SK-MEL-5 (cell line): ENCODE data around the gene GPR107. TPM values are rescaled to one million over a fixed set of nuclear protein-coding genes. Genes with fewer than 3 reads are reported as not detected.
A peak's percentile ranks its signal among the peaks of the same experiment; 100 is the strongest.

Experiments
- DNase-seq: peaks from one replicate; pipeline ENCODE4 v3.0.0-alpha.2; 2016; ENCODE audit warnings: low read depth, low spot score
- in situ Hi-C: cut with HindIII; loops from 2 replicates; pipeline ENCODE4 v1.10.0; 2016; ENCODE audit warnings: low sequenced_read_pairs, high pct_unique_total_duplicates, low pct_unique_long_range_greater_than_20kb
- small RNA-seq, 2 experiments: library from RNA; depleted of rRNA; stranded (forward); fragments of <200 nt; gene quantifications; one replicate each; pipeline ENCODE3, GENCODE V24; 2014
- total RNA-seq: library from RNA; depleted of rRNA; stranded (reverse); fragments of >200 nt; shearing (Covaris generic); gene quantifications from 2 replicates; pipeline ENCODE4 v1.2.3, GENCODE V29; 2014; rRNA removed

GPR107 gene
- total RNA-seq, 1 experiment from 2014 or later: 26.1 TPM

DNA sequence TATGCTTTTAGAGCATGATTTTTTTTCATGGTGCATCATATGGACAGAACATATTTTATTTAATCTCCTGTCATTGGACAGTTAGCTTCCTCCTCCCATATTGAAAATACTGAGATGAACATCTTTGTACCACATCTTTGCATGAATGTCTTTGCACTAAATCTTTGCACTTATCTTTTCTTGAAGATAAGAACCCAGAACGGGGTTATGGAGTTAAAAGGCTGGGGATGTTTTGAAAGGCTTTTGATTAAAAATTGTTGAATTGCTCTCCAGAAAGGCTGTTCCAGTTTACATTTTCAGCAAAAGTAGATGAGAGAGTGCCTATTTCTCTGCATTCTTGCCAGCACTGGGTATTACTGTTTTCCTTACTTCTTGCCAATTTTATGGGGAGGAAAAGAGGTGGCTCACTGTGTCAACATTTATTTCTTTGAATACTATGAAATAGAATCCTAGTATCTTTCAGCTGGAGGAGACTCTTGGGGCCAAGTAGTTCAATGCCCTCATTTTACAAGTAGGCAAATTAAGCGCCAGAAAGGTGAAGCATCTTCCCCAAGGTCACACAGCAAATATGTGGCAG lies 125.7 kb downstream of the GPR107 start:
- DNase-seq: no peak
- in situ Hi-C loops: no loop called here

DNA sequence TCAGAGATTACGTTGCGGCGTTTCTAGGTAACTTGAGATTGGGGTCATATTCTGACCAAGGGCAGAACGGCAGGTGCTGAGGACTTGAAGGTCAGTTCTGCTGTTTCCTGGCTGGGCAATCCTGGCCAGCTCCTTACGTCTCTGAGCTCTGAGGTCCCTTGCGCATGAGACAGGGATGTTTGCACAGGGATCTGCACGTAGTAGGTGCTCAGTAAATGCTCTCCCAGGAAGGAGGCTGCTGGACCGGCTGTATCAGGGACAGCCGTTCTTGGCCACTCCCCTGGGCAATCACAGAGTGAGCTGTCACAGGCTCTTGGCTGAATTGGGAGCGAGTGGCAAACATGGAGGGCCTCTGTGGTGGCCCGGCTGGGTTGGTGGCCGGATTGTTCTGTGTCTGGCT lies 126.8 kb downstream of the GPR107 start:
- in situ Hi-C loops: no loop called here
- DNase-seq: no peak

DNA sequence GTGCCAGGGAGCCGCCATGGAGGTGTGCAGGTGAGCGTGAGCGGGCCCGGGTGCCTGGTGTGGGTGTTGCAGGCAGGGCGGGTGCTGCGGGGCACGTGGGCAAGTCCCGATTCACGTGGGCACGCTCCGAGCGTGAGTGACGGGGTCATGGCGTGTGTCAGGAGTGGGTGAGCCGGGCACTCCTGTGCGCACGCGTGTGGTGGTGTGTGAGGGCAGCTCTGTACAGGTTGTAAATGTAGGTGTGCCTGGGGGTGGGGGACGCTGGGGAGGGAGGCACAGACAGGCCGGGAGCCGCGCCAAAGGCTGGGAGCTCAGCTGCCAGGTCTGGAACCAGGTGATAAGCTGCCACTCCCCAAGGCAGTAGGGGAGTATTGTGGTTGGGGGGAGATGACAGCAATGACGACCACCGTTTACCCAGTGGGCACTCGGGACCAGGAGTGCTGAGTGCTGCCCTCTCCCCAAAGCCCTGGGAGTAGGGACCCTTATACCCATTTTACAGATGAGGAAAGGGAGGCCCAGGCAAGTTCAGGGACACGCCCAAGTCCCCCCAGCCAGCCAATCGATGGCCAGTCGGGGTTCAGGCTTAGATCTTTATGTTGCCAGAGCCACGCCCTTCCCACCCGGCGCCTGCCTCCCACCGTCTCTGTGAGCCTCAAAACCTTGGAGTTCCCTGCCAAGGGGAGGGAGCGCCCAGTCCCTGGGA lies 128.1 kb downstream of the GPR107 start:
- in situ Hi-C loops: no loop called here
- no peak for DNase-seq

DNA sequence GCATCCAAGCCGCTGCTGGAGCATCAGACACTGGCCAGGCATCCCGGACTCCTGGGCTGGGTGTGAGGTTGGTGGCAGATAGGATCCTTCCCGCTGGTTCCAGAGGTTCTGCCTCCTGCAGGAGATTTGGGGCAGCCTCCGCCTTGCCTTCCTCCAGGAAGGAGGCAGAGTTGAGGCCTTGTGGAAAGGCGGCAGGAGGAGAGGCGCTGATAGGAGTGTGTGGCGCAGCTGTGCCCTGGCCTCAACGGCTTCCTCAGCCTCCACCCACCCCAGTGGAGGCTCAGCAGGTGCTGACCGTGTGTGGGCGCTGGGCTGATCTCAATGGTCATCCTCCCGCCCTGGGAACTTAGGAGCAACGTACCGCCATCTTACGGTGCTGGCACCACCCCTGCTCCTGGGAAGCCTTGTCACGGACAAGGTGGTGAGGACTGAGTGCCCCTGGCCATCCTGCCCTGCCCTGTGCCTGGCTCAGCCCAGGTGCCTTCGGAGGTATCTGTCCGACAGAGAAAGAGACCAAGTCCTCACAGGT lies 128.7 kb downstream of the GPR107 start:
- in situ Hi-C loops: no loop called here
- no peak for DNase-seq

DNA sequence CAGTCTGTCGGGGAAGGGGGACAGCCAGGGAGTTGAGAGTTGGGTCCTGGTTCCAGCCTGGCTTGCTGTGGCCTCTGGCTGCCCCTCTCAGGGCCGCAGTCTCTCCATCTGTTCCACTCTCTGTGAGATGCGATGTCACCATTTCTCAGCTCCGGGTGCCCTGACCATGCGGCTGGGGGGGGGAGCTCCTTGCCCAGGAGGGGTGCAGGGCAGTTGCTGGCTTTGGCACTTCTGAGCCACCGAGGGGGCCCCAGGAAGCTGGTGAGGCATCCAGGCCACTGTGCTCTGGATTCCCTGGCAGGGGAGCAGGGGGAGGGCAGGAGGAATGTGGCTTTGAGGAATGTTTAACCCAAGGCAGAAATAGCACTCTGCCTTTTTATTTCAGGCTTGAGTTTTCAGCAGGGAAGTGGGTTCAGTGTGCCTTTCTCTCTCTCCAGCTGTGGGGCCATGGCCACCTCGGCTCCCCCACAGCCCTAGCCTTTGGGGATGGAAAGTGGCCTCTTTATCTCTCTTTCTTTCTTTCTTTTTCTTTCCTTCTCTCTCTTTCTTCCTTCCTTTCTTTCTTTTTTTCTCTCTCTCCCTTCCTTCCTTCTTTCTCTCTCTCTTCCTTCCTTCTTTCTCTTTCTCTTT lies 129.5 kb downstream of the GPR107 start:
- peak; percentile 33 for DNase-seq
- in situ Hi-C loops: no loop called here

DNA sequence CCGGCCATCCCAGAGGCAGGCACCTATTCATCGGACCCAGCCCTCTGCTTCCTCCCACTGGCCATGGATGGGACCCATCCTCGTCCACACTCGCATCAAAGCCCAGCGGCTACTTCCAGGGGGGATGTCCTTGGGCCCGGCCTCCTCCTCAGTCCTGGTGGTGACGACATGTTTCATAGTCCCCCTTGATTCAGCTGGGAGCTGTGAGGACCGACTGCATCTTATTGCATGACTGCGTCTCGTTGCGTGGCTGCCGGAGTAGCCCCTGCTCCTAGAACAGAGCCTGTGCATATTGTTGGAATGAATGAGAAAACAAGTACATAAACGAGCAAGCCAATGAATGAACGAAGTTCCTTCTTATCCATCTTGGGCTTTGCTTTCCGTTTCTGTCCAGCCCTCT lies 131.3 kb downstream of the GPR107 start:
- in situ Hi-C loops: no loop called here
- no peak for DNase-seq

DNA sequence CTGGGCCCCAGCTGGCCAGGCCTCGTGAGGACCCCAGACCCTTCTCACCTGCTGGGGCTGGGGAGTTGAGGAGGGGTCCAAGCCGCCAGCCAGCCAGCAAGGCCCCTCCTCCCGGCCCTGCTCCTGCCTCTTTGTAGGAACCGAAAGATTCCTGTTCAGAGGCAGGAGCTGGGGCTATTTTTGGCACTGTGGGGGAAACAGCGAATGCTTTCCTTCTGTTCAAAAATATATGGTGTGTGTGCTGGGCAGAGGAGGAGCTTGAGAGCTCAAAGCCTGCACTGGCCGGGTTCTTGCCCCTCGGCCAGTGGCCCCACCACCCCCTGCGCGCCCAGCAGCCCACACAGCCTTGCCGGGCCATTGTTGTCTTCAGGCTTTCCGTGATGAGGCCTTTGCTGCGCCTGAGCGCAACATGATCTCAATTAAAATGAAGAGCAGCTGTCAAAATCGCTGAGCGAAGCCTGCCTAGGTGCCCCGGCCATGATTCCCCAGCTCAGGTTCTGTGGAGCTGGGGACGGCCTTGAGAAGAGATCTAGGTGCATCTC lies 131.9 kb downstream of the GPR107 start:
- no peak for DNase-seq
- in situ Hi-C loops: no loop called here

DNA sequence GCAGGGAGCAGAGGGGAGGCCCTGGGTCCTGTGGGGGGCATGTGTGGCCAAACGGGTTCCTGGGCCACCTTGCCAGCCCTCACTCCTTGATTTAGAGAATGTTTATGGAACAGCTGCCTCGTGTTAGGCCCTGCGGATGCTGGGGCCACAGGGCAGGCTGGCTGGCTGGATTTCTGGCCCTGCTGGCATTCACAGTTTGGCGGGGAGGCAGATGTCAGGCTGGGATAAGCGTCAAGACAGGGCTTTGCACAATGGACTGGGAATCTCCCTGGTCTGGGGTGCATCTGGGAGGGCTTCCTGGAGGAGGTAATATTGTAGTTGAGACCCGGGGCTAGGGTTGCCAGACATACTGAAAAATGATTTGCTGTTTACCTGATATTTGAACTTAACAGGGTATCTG lies 132.3 kb downstream of the GPR107 start:
- in situ Hi-C loops: no loop called here
- no peak for DNase-seq

DNA sequence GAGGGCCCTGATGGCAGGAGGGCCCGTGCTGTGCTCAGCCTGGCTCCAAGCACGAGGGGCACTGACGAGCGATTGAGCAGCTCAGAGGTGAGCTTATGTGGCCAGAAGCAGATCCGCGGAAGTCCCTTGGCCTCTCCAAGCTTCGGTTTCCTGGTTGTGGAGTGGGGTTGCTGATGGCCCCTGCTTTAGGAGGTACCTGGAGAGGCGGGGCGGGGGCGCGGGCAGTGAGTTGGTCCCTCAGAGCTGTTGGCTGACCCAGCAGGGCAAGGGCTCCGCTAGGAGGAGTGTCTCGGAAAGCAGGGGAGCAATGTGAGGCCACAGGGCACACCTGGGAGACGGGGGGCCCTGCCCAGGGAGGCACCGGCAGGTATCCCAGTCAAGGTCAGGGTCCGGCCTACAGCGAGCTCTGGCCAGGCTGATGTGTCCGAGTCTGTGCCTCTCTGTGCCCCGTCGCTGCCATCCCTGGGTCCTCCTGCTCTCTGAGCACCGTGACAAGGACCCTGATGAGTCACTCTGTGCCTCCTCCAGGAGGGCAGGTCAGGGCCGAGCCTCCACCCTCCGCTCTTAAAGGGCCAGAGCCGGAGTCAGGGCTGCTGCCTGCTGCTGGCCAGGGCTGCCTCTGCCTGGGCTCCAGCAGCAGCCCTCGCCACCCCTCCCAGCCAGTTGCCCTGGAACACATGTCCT lies 133.3 kb downstream of the GPR107 start:
- peak; percentile 45 for DNase-seq
- in situ Hi-C loops: no loop called here

DNA sequence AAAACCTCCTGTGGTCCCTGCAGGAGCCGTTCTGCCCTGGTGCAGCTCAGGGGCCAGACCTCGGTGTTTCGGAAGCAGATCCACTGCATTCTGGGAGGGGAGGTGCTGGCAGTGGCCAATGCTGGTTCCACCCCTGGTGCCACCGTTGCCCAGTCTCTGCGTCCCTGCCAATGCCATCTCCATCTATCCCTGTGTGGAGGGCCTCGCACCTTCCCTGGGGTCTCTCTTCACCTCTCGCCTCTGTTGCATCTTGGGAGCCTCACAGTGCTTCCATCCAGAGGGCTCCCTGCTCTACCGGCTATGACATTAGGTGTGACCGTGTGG lies 133.8 kb downstream of the GPR107 start:
- in situ Hi-C loops: no loop called here

DNA sequence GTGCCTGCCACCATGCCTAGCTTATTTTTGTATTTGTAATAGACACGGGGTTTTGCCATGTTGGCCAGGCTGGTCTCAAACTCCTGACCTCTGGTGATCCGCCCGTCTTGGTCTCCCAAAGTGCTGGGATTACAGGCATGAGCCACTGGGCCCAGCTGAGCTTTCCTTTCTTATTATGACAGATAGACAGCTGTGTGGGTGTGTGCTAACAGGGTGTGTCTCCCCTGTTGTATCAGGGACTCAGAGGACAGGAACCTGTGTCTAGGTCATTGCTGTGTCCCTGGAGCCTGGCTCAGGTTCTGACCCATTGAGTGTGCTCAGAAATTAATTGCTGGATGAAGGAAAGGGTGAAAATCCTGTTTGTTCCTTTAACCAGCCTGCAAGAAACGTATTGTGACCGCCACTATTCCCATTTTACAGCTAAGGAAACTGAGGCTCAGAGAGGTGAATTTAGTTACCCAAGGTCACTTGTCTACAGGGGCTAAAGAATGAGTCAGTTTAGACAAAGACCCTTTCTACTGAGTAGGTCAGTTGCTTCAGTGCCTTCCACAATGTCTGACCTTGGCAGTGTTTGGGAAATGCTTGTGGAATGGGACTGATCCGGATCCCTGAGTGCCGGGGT lies 135.3 kb downstream of the GPR107 start:
- in situ Hi-C loops: no loop called here
- no peak for DNase-seq

More for the DNA sequence above, 133.8 kb downstream of the GPR107 start:
- no peak for DNase-seq

Small RNAs within 50 kb of the gene (small RNA-seq; reads per million reads assigned to genes)
- gene RF00019: 0 reads per million in 2 experiments

Other genes starting within 250 kb of the GPR107 start
- 23.7 and 24.7 TPM in 2 replicates for gene TOR1A, start 229.8 kb upstream of the GPR107 start, total RNA-seq
- 70.8 and 77.7 TPM in 2 replicates for gene C9orf78, start 218.6 kb upstream of the GPR107 start, total RNA-seq
- gene USP20, start 218.4 kb upstream of the GPR107 start, total RNA-seq: 3.7 and 4.9 TPM in 2 replicates
- 18.6 and 23.4 TPM in 2 replicates for gene FNBP1, start 10.7 kb upstream of the GPR107 start, total RNA-seq
- gene NCS1, start 118.5 kb downstream of the GPR107 start, total RNA-seq: 90.7 and 92.8 TPM in 2 replicates
- 0.03 TPM in 1 of 2 replicates, not detected in the other for gene HMCN2, start 211.9 kb downstream of the GPR107 start, total RNA-seq